WI38 (cell line): ENCODE data around the gene PID1.
A peak's percentile ranks its signal among the peaks of the same experiment; 100 is the strongest.

ENCODE experiments used
- H3K4me3 ChIP-seq: 2 replicates; pipeline ENCODE4 v1.5.1; 2011; ENCODE audit warnings: low read depth, mild to moderate bottlenecking, control low read depth, low read length
- TF ChIP-seq, protein P1 (sequence below): IDR thresholded peaks from 2 replicates; pipeline ENCODE4 v1.5.1; 2012; ENCODE audit warnings: low read depth, mild to moderate bottlenecking, control low read depth, low read length

PID1 gene

DNA sequence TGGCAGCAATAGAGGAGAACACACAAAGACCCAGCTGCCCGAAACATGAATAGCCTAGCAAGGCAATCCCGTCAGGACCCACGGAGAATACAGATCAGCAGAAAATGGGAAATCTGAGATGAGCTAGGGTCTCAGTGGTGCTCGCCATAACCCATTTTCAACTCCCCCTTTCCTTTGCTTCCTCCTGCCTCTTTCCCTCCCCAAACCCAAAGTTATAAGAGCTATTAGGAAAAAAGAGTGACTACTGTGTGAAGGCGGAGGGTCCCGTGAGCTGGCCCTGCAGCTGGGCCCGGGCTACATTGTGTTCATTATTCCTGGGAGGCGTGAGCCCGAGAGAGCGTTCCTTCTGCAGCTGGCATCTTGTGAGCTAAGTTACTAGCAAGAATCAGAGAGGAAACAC, 118.4 kb downstream of the PID1 start:
- H3K4me3 ChIP-seq: no peak overlapping the region
- TF ChIP-seq, protein P1, sequence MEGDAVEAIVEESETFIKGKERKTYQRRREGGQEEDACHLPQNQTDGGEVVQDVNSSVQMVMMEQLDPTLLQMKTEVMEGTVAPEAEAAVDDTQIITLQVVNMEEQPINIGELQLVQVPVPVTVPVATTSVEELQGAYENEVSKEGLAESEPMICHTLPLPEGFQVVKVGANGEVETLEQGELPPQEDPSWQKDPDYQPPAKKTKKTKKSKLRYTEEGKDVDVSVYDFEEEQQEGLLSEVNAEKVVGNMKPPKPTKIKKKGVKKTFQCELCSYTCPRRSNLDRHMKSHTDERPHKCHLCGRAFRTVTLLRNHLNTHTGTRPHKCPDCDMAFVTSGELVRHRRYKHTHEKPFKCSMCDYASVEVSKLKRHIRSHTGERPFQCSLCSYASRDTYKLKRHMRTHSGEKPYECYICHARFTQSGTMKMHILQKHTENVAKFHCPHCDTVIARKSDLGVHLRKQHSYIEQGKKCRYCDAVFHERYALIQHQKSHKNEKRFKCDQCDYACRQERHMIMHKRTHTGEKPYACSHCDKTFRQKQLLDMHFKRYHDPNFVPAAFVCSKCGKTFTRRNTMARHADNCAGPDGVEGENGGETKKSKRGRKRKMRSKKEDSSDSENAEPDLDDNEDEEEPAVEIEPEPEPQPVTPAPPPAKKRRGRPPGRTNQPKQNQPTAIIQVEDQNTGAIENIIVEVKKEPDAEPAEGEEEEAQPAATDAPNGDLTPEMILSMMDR: no peak

DNA sequence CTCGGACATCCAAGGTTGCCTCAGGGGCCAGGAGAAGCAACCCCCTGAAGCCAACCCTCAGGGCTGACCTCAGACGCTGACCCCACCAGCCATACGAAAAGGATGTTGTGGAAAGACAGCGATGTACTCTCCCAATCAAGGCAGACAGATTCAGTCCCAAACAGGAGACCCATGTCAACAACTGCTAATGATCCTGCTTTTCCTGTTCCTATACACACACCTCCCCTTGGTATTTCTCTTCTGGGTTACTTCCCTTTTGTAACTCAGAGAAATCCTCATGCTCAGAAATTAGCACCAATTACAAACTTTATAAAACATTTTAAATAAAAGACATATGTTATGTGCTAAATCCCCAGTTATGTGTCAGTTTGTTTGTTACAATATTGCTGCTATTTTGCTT, 120.8 kb downstream of the PID1 start:
- H3K4me3 ChIP-seq: no peak overlapping the region
- TF ChIP-seq, protein P1: no peak

GRCh38 chr2:229141424-229142025, 129.6 kb downstream of the PID1 start:
- TF ChIP-seq, protein P1: no peak
- no peak overlapping the region for H3K4me3 ChIP-seq

- H3K4me3 ChIP-seq: no peak overlapping the region
- TF ChIP-seq, protein P1: no peak
Observed at GRCh38 chr2:229137639-229138038, 133.4 kb downstream of the PID1 start.

GRCh38 chr2:229137066-229137465, 134.0 kb downstream of the PID1 start:
- H3K4me3 ChIP-seq: no peak overlapping the region
- TF ChIP-seq, protein P1: no peak

- TF ChIP-seq, protein P1: 0 out of 2 replicates have a peak, but pooled peaks have one; percentile 6
- no peak overlapping the region for H3K4me3 ChIP-seq
Observed at GRCh38 chr2:229133155-229133772, 137.8 kb downstream of the PID1 start.

DNA sequence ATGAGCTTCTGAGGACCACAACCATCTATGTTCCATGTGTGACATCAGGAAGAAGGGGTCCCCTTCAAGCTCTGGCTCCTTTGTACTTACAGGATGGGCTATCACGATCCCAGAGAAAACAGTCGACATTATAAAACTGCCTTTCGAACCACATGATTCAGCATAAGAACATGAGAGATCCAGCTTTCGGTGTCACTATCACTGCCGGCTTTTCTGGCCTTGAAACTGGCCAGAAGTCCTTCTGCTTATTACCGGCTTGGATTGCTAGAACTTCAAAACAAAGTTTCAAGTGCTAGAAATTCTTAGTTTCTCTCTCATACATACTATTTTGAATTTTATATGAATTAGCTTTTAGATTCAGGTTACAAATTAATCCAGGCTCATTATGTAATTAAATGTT, 138.9 kb downstream of the PID1 start:
- no peak overlapping the region for H3K4me3 ChIP-seq
- TF ChIP-seq, protein P1: no peak
